ENCODE data around the gene ADAMTS14. TPM values are rescaled to one million over a fixed set of nuclear protein-coding genes. Genes with fewer than 3 reads are reported as not detected.

ADAMTS14 gene
- total and polyA plus RNA-seq, 11 donors = 0.11 to 3.8 (median 0.37) TPM; not detected in 1

DNA sequence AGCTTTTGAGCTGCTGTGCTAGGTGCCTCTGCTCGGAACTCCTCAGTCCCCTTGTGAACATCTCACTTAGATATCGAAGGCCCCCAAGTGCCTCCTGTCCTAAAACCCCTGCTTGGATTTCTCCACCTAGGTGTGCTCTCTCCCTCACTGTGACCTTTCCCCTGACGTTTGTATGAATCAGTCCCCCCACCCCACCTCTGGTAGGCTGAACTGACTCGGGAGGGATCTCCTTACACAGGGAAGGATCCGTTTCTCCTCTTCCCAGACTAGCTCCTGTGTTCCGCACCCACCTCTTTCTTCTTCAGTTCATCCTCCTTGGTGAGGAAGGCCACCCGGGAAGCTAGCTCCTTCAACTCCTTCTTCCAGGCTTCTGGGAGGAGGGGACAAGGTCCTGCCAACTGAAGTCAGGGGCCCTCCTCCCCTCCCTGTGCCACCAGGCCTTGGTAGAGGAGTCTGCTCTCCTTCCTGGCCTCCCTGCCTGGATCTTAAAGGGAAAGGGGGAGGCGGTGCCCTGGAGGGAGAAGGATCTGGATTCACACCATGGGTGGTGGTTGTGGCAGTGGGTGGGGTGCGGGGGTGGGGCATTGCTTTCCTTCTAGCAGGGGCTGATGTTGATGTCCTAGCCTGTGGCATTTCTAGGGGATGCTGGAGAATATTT is 106.1 kb downstream of the ADAMTS14 start:
- Histone ChIP-seq H3K9me3 (no peaks in the 10 kb centered on the region), H3K27ac (no peak overlapping the region), H3K27me3 (no peaks in the 10 kb centered on the region), H3K4me3 (no peak overlapping the region), H3K36me3 (no peaks in the 10 kb centered on the region), H3K4me1 (peaks cover 0 to 24% (median 1%) of the 10 kb centered on the region in 12 donors)
- intact Hi-C loops (cut with DNase I) = no loop called here
- TF ChIP-seq CTCF (IDR thresholded peaks at IDR 0.05) (no peak), POLR2A (IDR thresholded peaks at IDR 0.05) (no peak)
- WGBS, 4 donors = 79 to 85% (median 82%) methylated on average over 9 of the region's 9 CpGs
- DNase-seq (peak in 1 of 5 donors; percentile 37), ATAC-seq (no peak)

- Histone ChIP-seq H3K36me3 (no peaks in the 10 kb centered on the region), H3K4me1 (peaks cover 0 to 31% (median 1%) of the 10 kb centered on the region in 12 donors), H3K27me3 (peaks cover 0 to 3% (median 0%) of the 10 kb centered on the region in 9 donors), H3K27ac (no peak overlapping the region), H3K4me3 (no peak overlapping the region), H3K9me3 (no peaks in the 10 kb centered on the region)
- intact Hi-C loops (cut with DNase I) = no loop called here
- TF ChIP-seq CTCF (IDR thresholded peaks at IDR 0.05) = no peak
- no peak for TF ChIP-seq POLR2A (IDR thresholded peaks at IDR 0.05)
- peak in 1 of 4 donors; percentile 27 for ATAC-seq
- peak in 1 of 5 donors; percentile 44 for DNase-seq
- 55 to 76% (median 66%) methylated on average over 2 of the region's 2 CpGs for WGBS, 4 donors
These were observed 106.8 kb downstream of the ADAMTS14 start for GRCh38 chr10:70779088-70779487.

DNA sequence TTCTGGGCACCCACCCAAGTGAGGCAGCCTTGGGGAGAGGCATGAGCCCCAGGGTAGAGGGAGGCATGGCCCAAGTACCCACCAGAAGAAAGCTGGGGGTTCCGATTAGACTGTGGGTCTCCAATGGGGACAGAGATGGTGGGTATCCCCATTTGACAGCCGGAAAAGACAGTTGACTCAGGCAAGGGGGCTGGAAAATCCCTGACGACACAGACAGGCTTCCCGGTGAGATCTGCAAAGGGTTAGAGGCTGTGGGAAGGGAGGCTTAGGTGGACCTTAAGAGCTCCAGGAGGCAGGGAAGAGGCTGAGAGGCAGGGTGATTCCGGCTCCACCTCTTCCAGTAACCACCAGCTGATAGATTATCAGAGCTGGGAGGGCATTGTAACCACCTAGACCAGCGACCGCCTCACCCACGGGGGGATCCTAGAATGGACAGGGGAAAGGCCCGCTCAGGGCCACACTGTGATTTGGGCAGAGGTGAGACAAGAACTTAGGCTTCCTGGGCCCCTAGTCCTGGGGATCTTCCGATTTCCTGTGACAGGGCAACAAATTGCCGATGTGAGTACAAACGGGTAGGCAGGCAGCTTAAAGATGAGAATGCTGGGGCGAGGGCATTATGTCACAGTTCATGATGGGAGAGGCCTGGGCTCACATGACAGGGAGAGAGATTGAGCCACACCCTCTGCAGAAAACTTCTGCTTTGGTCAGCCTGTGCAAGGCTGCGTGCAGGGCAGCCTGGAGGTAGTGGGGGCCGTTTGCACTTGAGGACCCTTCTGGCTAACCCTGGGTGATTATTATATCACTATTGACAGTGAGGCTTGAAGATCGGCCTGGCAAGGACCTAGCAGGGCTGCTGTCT is 107.4 kb downstream of the ADAMTS14 start:
- no peak for TF ChIP-seq POLR2A (IDR thresholded peaks at IDR 0.05)
- no peak for TF ChIP-seq CTCF (IDR thresholded peaks at IDR 0.05)
- no peak overlapping the region for H3K27ac ChIP-seq
- H3K27me3 ChIP-seq = peaks cover 0 to 5% (median 0%) of the 10 kb centered on the region in 9 donors
- H3K9me3 ChIP-seq = no peaks in the 10 kb centered on the region
- ATAC-seq (peak; percentile 19 to 59 (median 30)), DNase-seq (no peak)
- WGBS, 4 donors = 82 to 89% (median 84%) methylated on average over 12 to 16 of the region's 16 CpGs
- intact Hi-C loops (cut with DNase I) = no loop called here
- no peaks in the 10 kb centered on the region for H3K36me3 ChIP-seq
- peaks cover 0 to 35% (median 1%) of the 10 kb centered on the region in 12 donors for H3K4me1 ChIP-seq
- H3K4me3 ChIP-seq = no peak overlapping the region

DNA sequence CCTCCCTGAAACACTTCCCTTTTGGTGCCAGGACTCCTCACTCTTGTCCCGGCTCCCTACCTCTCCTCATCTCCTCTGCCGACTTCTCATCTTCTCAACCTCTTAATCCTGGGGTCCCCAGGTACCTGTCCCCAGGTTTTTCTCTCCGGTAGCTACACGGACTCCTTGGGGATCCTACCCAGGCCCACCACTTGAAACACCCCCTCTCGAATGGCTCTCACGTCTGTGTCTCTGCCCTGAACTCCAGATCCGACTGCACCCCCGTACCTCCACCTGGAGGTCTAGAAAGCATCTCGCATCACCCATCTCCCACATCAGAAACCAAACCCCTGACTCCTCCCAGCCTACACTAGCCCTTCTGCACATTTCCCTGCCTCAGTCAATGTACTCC is 108.1 kb downstream of the ADAMTS14 start:
- peaks cover 0 to 35% (median 1%) of the 10 kb centered on the region in 12 donors for H3K4me1 ChIP-seq
- no peak overlapping the region for H3K4me3 ChIP-seq
- no peak for DNase-seq
- peaks cover 0 to 6% (median 0%) of the 10 kb centered on the region in 9 donors for H3K27me3 ChIP-seq
- 94 to 96% (median 95%) methylated on average over 9 of the region's 9 CpGs for WGBS, 4 donors
- H3K27ac ChIP-seq = no peak overlapping the region
- H3K9me3 ChIP-seq = no peaks in the 10 kb centered on the region
- ATAC-seq = no peak
- TF ChIP-seq CTCF (IDR thresholded peaks at IDR 0.05) (no peak), POLR2A (IDR thresholded peaks at IDR 0.05) (no peak)
- H3K36me3 ChIP-seq = no peaks in the 10 kb centered on the region
- intact Hi-C loops (cut with DNase I) = no loop called here
